Measurements from ENCODE around the gene MKNK1. TPM values are rescaled to one million over a fixed set of nuclear protein-coding genes. Genes with fewer than 3 reads are reported as not detected.

Gene MKNK1
- total and polyA plus RNA-seq, 2 of the 8 experiments (the other 6 are each of a cell fraction or from before 2014, with no cell fraction given): 13.9 to 21.5 TPM

DNA sequence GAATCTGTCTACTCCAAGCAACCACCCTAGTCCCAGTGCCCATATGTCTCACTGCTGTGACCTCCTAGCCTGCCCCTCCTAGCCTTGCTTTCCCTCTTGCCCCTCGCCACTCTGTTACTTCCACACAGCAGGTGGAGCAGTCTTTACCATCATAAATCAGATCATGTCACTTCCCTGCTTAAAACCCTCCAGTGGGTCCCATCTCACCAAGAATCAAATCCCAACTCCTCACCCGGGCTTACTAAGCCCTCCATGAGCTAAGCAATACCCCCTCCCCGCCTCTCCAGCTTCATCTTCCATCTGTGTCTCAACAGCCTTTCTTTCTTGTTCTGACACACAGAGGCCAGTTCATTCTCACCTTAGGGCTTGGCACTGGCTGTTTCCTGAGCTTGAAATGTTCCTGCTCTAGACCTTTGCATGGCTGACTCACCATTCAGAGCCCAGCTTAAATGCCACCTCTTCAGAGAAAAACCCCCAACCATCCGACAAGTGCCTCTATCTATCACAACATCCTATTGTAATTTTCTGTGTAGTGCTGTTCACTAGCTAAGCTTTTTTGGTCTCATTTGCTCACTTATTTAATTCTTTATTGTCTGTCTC lies 74.9 kb downstream of the MKNK1 start:
- Histone ChIP-seq H3K36me3 (ENCODE audit: control insufficient read depth in 2 of 4, insufficient read depth in 4 of 4, low read length in 3 of 4) (no peaks in the 10 kb centered on the region), H4K5ac (ENCODE audit: insufficient read length, low read depth, low read length) (no peak overlapping the region), H3K79me1 (ENCODE audit: low read depth, low read length) (no peaks in the 10 kb centered on the region), H3K27me3 (replicated peaks in 1 of 4; ENCODE audit: control insufficient read depth in 3 of 4, extremely low read depth in 1 of 4, insufficient read depth in 3 of 4, low read length in 3 of 4) (peaks cover 35 to 93% (median 77%) of the 10 kb centered on the region in 4 experiments), H3K14ac (ENCODE audit: insufficient read length) (no peak overlapping the region), H3K4me3 (ENCODE audit: extremely low read depth in 1 of 4, insufficient read depth in 2 of 4, low read depth in 3 of 4, low read length in 4 of 4) (no peak overlapping the region), H3K27ac (ENCODE audit: low read depth, low read length) (no peak overlapping the region), H3K56ac (replicated peaks; ENCODE audit: insufficient read length, low read depth, low read length) (no peak overlapping the region), H2AFZ (ENCODE audit: low read length) (no peak overlapping the region), H3K4me2 (ENCODE audit: insufficient read depth in 1 of 2, low read depth in 2 of 2, low read length in 2 of 2) (no peak overlapping the region), H4K91ac (replicated peaks; ENCODE audit: insufficient read length, low read length) (no peak overlapping the region), H3K18ac (ENCODE audit: extremely low read depth, low read length) (no peak overlapping the region), H4K8ac (ENCODE audit: extremely low read depth, insufficient read depth, low read length) (no peak overlapping the region), H3K23ac (ENCODE audit: insufficient read length) (no peak overlapping the region), H2BK15ac (ENCODE audit: low read length) (no peak overlapping the region), H2BK5ac (ENCODE audit: low read depth, low read length) (no peak overlapping the region), H2AK5ac (ENCODE audit: low read depth, low read length) (no peak overlapping the region), H2BK20ac (ENCODE audit: low read length) (no peak overlapping the region), H2BK120ac (replicated peaks; ENCODE audit: low read depth, low read length) (no peak overlapping the region), H4K20me1 (replicated peaks in 1 of 2; ENCODE audit: control insufficient read depth in 1 of 2, insufficient read depth in 2 of 2, low read length in 2 of 2) (peaks cover 2 to 3% of the 10 kb centered on the region in 2 experiments), H3K9me3 (ENCODE audit: insufficient read depth in 2 of 2, low read depth in 1 of 2, low read length in 1 of 2) (no peaks in the 10 kb centered on the region), H3K23me2 (ENCODE audit: low read depth, low read length) (peaks cover 7% of the 10 kb centered on the region; the same call in 1 of the 2 replicates), H3K79me2 (ENCODE audit: control insufficient read depth in 1 of 2, insufficient read depth in 2 of 2, low read length in 2 of 2) (no peaks in the 10 kb centered on the region), H3K4ac (replicated peaks; ENCODE audit: insufficient read length, low read depth, low read length) (no peak overlapping the region), H2BK12ac (ENCODE audit: low read depth, low read length) (no peak overlapping the region), H3K9ac (replicated peaks in 1 of 4; ENCODE audit: extremely low read depth in 1 of 4, low read depth in 3 of 4, low read length in 3 of 4) (no peak overlapping the region), H3K4me1 (replicated peaks in 1 of 4; ENCODE audit: control insufficient read depth in 3 of 4, insufficient read depth in 4 of 4, low read length in 3 of 4) (peaks cover 8 to 27% (median 18%) of the 10 kb centered on the region in 4 experiments)
- WGBS, 2 experiments (ENCODE audit: extremely low coverage in 1 of 2, insufficient coverage in 1 of 2, insufficient read length in 1 of 2, insufficient replicate concordance in 2 of 2, low coverage in 1 of 2, low lambda C conversion rate in 2 of 2, missing lambda C conversion rate in 1 of 2): 77% methylated on average over 4 of the region's 4 CpGs; no CpG with 5 or more reads in 1 of the 2 experiments
- no peak for DNase-seq (ENCODE audit: low read depth in 1 of 2, low spot score in 2 of 2)
- POLR2A ChIA-PET (ENCODE audit: partially characterized antibody): interaction anchor here (1.3 to 1.8 kb wide), 3 partner anchors 36 to 85 kb away, joined by 4 to 7 read pairs (median 6); no protein-coding TSS in a partner anchor
- CTCF ChIA-PET (ENCODE audit: partially characterized antibody): interaction anchor here (0.6 to 25.0 kb wide), 27 partner anchors 9 to 196 kb away, joined by 3 to 1068 read pairs (median 10); partner anchors contain the start of genes ATPAF1, DMBX1, KNCN and MKNK1
- no peak for FAIRE-seq
- TF ChIP-seq MAFK (IDR thresholded peaks at IDR 0.05; ENCODE audit: low read depth, low read length) (no peak), CBX8 (IDR thresholded peaks at IDR 0.05; ENCODE audit: borderline replicate concordance, low read depth, low read length) (no peak), ZNF274 (IDR thresholded peaks at IDR 0.05; ENCODE audit: borderline replicate concordance, extremely low read depth, low read length) (no peak), TAF7 (optimal IDR thresholded peaks at IDR 0.05; ENCODE audit: borderline replicate concordance, low read depth, low read length) (no peak), SUZ12 (IDR thresholded peaks at IDR 0.05; ENCODE audit: low read length) (no peak), USF2 (IDR thresholded peaks at IDR 0.05; ENCODE audit: low read length) (no peak), RBBP5 (IDR thresholded peaks at IDR 0.05; ENCODE audit: borderline replicate concordance, low read depth, low read length) (no peak), RAD21 (IDR thresholded peaks at IDR 0.05 in 1 of 2, conservative IDR thresholded peaks at IDR 0.05 in 1 of 2; ENCODE audit: low read depth in 2 of 2, low read length in 2 of 2) (no peak), CBX5 (IDR thresholded peaks at IDR 0.05; ENCODE audit: low read depth, low read length) (no peak), YY1 (IDR thresholded peaks at IDR 0.05; ENCODE audit: low read depth, low read length) (no peak)
- TF ChIP-seq, protein P1, sequence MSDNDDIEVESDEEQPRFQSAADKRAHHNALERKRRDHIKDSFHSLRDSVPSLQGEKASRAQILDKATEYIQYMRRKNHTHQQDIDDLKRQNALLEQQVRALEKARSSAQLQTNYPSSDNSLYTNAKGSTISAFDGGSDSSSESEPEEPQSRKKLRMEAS (IDR thresholded peaks at IDR 0.05): no peak

Data from H1 (cell line).